Suprapubic skin (tissue), 4 donors: ENCODE results near the gene CNGA4. TPM values are rescaled to one million over a fixed set of nuclear protein-coding genes. Genes with fewer than 3 reads are reported as not detected.
"Not testable (repeated sequence)": the region's sequence is repeated elsewhere in the genome, so short reads cannot be mapped to it uniquely, and the experiment has no call there.

Source experiments
- DNase-seq, 2 donors: peaks; one replicate each; pipeline ENCODE4 v3.0.0-alpha.2; 2019; ENCODE audit warnings: low spot score in 2 of 2
- H3K27ac ChIP-seq: fragments of 200-600 bp; sonication (generic); one replicate; pipeline ENCODE4 v1.5.1; 2019
- H3K27me3 ChIP-seq: fragments of 200-600 bp; sonication (generic); one replicate; pipeline ENCODE4 v1.5.1; 2019
- H3K36me3 ChIP-seq: fragments of 200-600 bp; sonication (generic); one replicate; pipeline ENCODE4 v1.5.1; 2019
- H3K4me1 ChIP-seq: fragments of 200-600 bp; sonication (generic); one replicate; pipeline ENCODE4 v1.5.1; 2019
- H3K4me3 ChIP-seq: fragments of 200-600 bp; sonication (generic); one replicate; pipeline ENCODE4 v1.5.1; 2019; ENCODE audit warnings: mild to moderate bottlenecking
- H3K9me3 ChIP-seq: fragments of 200-600 bp; sonication (generic); one replicate; pipeline ENCODE4 v1.5.1; 2019
- EP300 ChIP-seq: sonication (generic); formaldehyde crosslinking; IDR thresholded peaks from one replicate; pipeline ENCODE4 v1.6.1; 2017; ENCODE audit warnings: antibody characterized with exemption
- POLR2A ChIP-seq, 2 donors: fragments of 450-650 bp; IDR thresholded peaks; one replicate each; pipeline ENCODE4 v1.6.1; 2017; ENCODE audit warnings: antibody characterized with exemption in 2 of 2, mild to moderate bottlenecking in 2 of 2, moderate library complexity in 2 of 2
- POLR2AphosphoS5 ChIP-seq, 3 donors: sonication (generic); formaldehyde crosslinking; IDR thresholded peaks; one replicate each; pipeline ENCODE4 v1.6.1; 2017; ENCODE audit warnings: antibody characterized with exemption in 3 of 3
- WGBS: methylation state at CpG from one replicate; pipeline ENCODE4 v1.1.5; 2018; 5-methylcytosine and 5-hydroxymethylcytosine counted together
- total RNA-seq, 4 donors: library from RNA; depleted of rRNA; stranded (reverse); fragments of >200 nt; gene quantifications; one replicate each; pipeline ENCODE4 v1.1.0, GENCODE V29; 2016
- TF ChIP-seq, protein P1 (sequence below), 2 donors: fragments of 200-600 bp in 1 of 2; fragments of 450-650 bp in 1 of 2; sonication (generic) in 1 of 2; IDR thresholded peaks; one replicate each; pipeline ENCODE4 v1.5.1; 2016 to 2019; ENCODE audit warnings: antibody characterized with exemption in 2 of 2, mild to moderate bottlenecking in 1 of 2, moderate library complexity in 1 of 2

CNGA4 gene
- total RNA-seq, 4 donors from 2014 or later: not detected

DNA sequence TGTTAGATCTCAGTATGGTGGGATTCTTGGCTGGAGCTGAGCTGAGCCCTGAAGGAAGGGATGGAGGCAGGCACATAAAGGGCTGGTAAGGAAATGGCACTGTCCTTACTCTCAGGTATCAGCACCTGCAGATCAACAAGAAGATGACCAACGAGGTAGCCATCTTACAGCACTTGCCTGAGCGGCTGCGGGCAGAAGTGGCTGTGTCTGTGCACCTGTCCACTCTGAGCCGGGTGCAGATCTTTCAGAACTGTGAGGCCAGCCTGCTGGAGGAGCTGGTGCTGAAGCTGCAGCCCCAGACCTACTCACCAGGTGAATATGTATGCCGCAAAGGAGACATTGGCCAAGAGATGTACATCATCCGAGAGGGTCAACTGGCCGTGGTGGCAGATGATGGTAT is 2.4 kb downstream of the CNGA4 start:
- Histone ChIP-seq H3K27ac (no peak overlapping the region), H3K9me3 (no peaks in the 10 kb centered on the region), H3K4me1 (no peaks in the 10 kb centered on the region), H3K27me3 (no peaks in the 10 kb centered on the region), H3K36me3 (no peaks in the 10 kb centered on the region), H3K4me3 (no peak overlapping the region)
- 96% methylated on average over 7 of the region's 7 CpGs for WGBS
- TF ChIP-seq EP300: no peak
- no peak for TF ChIP-seq POLR2A (IDR thresholded peaks at IDR 0.05)
- no peak for TF ChIP-seq POLR2AphosphoS5 (IDR thresholded peaks at IDR 0.05)
- TF ChIP-seq, protein P1, sequence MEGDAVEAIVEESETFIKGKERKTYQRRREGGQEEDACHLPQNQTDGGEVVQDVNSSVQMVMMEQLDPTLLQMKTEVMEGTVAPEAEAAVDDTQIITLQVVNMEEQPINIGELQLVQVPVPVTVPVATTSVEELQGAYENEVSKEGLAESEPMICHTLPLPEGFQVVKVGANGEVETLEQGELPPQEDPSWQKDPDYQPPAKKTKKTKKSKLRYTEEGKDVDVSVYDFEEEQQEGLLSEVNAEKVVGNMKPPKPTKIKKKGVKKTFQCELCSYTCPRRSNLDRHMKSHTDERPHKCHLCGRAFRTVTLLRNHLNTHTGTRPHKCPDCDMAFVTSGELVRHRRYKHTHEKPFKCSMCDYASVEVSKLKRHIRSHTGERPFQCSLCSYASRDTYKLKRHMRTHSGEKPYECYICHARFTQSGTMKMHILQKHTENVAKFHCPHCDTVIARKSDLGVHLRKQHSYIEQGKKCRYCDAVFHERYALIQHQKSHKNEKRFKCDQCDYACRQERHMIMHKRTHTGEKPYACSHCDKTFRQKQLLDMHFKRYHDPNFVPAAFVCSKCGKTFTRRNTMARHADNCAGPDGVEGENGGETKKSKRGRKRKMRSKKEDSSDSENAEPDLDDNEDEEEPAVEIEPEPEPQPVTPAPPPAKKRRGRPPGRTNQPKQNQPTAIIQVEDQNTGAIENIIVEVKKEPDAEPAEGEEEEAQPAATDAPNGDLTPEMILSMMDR (IDR thresholded peaks at IDR 0.05): no peak
- DNase-seq: no peak

GRCh38 chr11:6245536-6245935 is 6.6 kb downstream of the CNGA4 start:
- TF ChIP-seq POLR2AphosphoS5 (IDR thresholded peaks at IDR 0.05): no peak
- no peak for TF ChIP-seq EP300
- no peak for TF ChIP-seq POLR2A (IDR thresholded peaks at IDR 0.05)
- TF ChIP-seq, protein P1 (IDR thresholded peaks at IDR 0.05): no peak
- Histone ChIP-seq H3K4me3 (no peak overlapping the region), H3K36me3 (no peaks in the 10 kb centered on the region), H3K27me3 (no peaks in the 10 kb centered on the region), H3K27ac (no peak overlapping the region), H3K9me3 (no peaks in the 10 kb centered on the region), H3K4me1 (peaks cover 15% of the 10 kb centered on the region)
- WGBS: 69% methylated on average over 2 of the region's 2 CpGs
- no peak for DNase-seq

- no peaks in the 10 kb centered on the region for H3K9me3 ChIP-seq
- H3K27me3 ChIP-seq: no peaks in the 10 kb centered on the region
- no peak overlapping the region for H3K27ac ChIP-seq
- 65% methylated on average over 1 of the region's 1 CpG for WGBS
- no peaks in the 10 kb centered on the region for H3K36me3 ChIP-seq
- peaks cover 23% of the 10 kb centered on the region for H3K4me1 ChIP-seq
- no peak for TF ChIP-seq POLR2A (IDR thresholded peaks at IDR 0.05)
- TF ChIP-seq, protein P1 (IDR thresholded peaks at IDR 0.05): no peak
- TF ChIP-seq EP300: no peak
- no peak for DNase-seq
- H3K4me3 ChIP-seq: no peak overlapping the region
Measured at GRCh38 chr11:6248248-6248647, 9.4 kb downstream of the CNGA4 start.

DNA sequence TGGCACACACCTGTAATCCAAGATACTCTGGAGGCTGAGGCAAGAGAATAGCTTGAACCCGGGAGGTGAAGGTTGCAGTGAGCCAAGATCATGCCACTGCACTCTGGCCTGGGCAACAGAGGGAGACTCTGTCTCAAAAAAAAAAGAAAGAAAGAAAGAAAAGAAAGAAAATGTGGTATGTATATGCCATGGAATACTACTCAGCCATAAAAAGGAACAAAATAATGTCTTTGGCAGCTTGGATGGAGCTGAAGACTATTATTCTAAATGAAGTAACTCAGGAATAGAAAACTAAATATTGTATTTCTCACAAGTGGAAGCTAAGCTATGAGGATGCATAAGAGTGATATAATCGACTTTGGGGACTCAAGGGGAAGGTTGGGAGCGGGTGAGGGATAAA is 10.0 kb downstream of the CNGA4 start:
- H3K27me3 ChIP-seq, H3K9me3 ChIP-seq, DNase-seq, H3K36me3 ChIP-seq, H3K4me3 ChIP-seq: not testable (repeated sequence)
- WGBS: 89% methylated on average over 3 of the region's 3 CpGs
- H3K4me1 ChIP-seq: peaks cover 23% of the 10 kb centered on the region
- H3K27ac ChIP-seq: peak overlapping the region; percentile 5

DNA sequence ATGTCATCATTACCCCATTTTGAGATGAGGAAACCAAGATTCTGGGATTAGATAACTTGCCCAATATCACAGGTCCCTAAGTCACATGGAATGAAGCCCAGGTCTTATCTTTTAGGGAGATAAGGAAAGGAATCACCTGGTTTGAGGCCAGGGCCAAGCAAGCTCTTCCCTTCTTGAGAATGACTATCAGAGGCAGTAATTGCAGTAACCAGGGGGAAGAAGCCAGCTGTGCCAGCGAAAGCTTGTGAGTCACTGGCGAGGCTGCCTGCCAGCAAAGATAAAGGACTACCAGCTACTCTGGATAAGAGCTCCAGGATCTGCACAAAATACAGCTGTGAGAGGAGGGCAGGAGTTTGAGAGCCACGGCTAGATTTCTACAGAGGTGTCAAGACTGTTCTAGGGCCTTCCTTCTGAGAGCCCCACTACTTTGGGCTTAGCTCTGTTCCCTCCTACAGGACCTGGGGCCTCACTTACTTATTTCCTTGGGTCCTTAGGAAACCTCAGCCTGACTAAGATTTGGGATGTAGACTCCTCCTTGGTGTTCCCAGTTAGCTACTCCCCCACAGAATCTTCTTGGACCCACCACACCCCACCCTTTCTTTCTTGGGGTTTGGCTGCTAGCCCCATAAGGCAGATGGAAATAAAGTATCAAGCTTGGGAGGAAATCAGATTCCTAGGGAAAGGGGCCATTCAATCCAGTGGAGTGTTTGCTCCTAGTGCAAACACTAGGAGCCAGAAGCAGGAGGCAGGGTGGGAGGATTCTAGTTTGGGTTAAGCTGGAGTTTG is 11.1 kb downstream of the CNGA4 start:
- Histone ChIP-seq H3K27ac (no peak overlapping the region), H3K27me3 (no peaks in the 10 kb centered on the region), H3K4me3 (no peak overlapping the region), H3K4me1 (peaks cover 23% of the 10 kb centered on the region), H3K36me3 (no peaks in the 10 kb centered on the region), H3K9me3 (no peaks in the 10 kb centered on the region)
- 14% methylated on average over 3 of the region's 3 CpGs for WGBS
- TF ChIP-seq POLR2AphosphoS5 (IDR thresholded peaks at IDR 0.05) (no peak), POLR2A (IDR thresholded peaks at IDR 0.05) (no peak), EP300 (no peak)
- TF ChIP-seq, protein P1 (IDR thresholded peaks at IDR 0.05): no peak
- peak in 1 of 2 donors; percentile 75 for DNase-seq
